ENCODE measurements around the gene PCARE. TPM values are rescaled to one million over a fixed set of nuclear protein-coding genes. Genes with fewer than 3 reads are reported as not detected.

PCARE gene
- polyA plus RNA-seq, 1 donor from 2014 or later: not detected

GRCh38 chr2:29056452-29056851, 17.9 kb downstream of the PCARE start:
- no peaks in the 10 kb centered on the region for H3K36me3 ChIP-seq (ENCODE audit: insufficient read depth, low read length)
- H3K9me3 ChIP-seq (ENCODE audit: low read length): no peaks in the 10 kb centered on the region
- H3K4me2 ChIP-seq (ENCODE audit: low read length): no peak overlapping the region
- no peaks in the 10 kb centered on the region for H3K9me2 ChIP-seq (ENCODE audit: insufficient read depth, low read length)
- no peak overlapping the region for H3K27ac ChIP-seq (ENCODE audit: low read length)
- TF ChIP-seq MXI1 (conservative IDR thresholded peaks at IDR 0.05; ENCODE audit: poor library complexity, severe bottlenecking) (no peak), EZH2 (IDR thresholded peaks at IDR 0.05; ENCODE audit: borderline replicate concordance, insufficient read depth, low read length, poor library complexity, severe bottlenecking) (no peak), POLR2AphosphoS5 (IDR thresholded peaks at IDR 0.05) (no peak), SMC3 (conservative IDR thresholded peaks at IDR 0.05; ENCODE audit: poor library complexity) (no peak), EP300 (conservative IDR thresholded peaks at IDR 0.05; ENCODE audit: poor library complexity, severe bottlenecking) (no peak), CTCF (IDR thresholded peaks at IDR 0.05; ENCODE audit: poor library complexity, severe bottlenecking) (no peak), REST (IDR thresholded peaks at IDR 0.05; ENCODE audit: borderline replicate concordance) (no peak), TAF1 (IDR thresholded peaks at IDR 0.05; ENCODE audit: low read depth) (no peak), RAD21 (conservative IDR thresholded peaks at IDR 0.05) (no peak)
- no peak overlapping the region for H3K9ac ChIP-seq (ENCODE audit: low read length)
- H4K20me1 ChIP-seq (ENCODE audit: insufficient read depth): no peaks in the 10 kb centered on the region
- no peaks in the 10 kb centered on the region for H3K27me3 ChIP-seq (ENCODE audit: insufficient read depth, low read depth, low read length)
- H3K79me2 ChIP-seq (replicated peaks; ENCODE audit: insufficient read depth, low read length): no peaks in the 10 kb centered on the region
- H2AFZ ChIP-seq (ENCODE audit: low read depth, low read length): no peak overlapping the region
- H3F3A ChIP-seq (ENCODE audit: insufficient read depth, low read length, poor library complexity, severe bottlenecking): no peaks in the 10 kb centered on the region
- no peak overlapping the region for H3K4me3 ChIP-seq (ENCODE audit: low read length)

GRCh38 chr2:29055601-29056000, 18.7 kb downstream of the PCARE start:
- no peaks in the 10 kb centered on the region for H3K9me3 ChIP-seq (ENCODE audit: low read length)
- no peaks in the 10 kb centered on the region for H3K79me2 ChIP-seq (replicated peaks; ENCODE audit: insufficient read depth, low read length)
- no peak overlapping the region for H3K4me2 ChIP-seq (ENCODE audit: low read length)
- H3F3A ChIP-seq (ENCODE audit: insufficient read depth, low read length, poor library complexity, severe bottlenecking): no peaks in the 10 kb centered on the region
- no peak for TF ChIP-seq CTCF (IDR thresholded peaks at IDR 0.05; ENCODE audit: poor library complexity, severe bottlenecking)
- no peak for TF ChIP-seq MXI1 (conservative IDR thresholded peaks at IDR 0.05; ENCODE audit: poor library complexity, severe bottlenecking)
- no peak for TF ChIP-seq POLR2AphosphoS5 (IDR thresholded peaks at IDR 0.05)
- TF ChIP-seq SMC3 (conservative IDR thresholded peaks at IDR 0.05; ENCODE audit: poor library complexity): no peak
- TF ChIP-seq EZH2 (IDR thresholded peaks at IDR 0.05; ENCODE audit: borderline replicate concordance, insufficient read depth, low read length, poor library complexity, severe bottlenecking): no peak
- no peak for TF ChIP-seq RAD21 (conservative IDR thresholded peaks at IDR 0.05)
- TF ChIP-seq REST (IDR thresholded peaks at IDR 0.05; ENCODE audit: borderline replicate concordance): no peak
- TF ChIP-seq TAF1 (IDR thresholded peaks at IDR 0.05; ENCODE audit: low read depth): no peak
- no peak for TF ChIP-seq EP300 (conservative IDR thresholded peaks at IDR 0.05; ENCODE audit: poor library complexity, severe bottlenecking)
- H4K20me1 ChIP-seq (ENCODE audit: insufficient read depth): no peaks in the 10 kb centered on the region
- no peak overlapping the region for H3K27ac ChIP-seq (ENCODE audit: low read length)
- no peak overlapping the region for H3K9ac ChIP-seq (ENCODE audit: low read length)
- H3K9me2 ChIP-seq (ENCODE audit: insufficient read depth, low read length): no peaks in the 10 kb centered on the region
- no peaks in the 10 kb centered on the region for H3K27me3 ChIP-seq (ENCODE audit: insufficient read depth, low read depth, low read length)
- no peak overlapping the region for H3K4me3 ChIP-seq (ENCODE audit: low read length)
- H2AFZ ChIP-seq (ENCODE audit: low read depth, low read length): no peak overlapping the region
- no peaks in the 10 kb centered on the region for H3K36me3 ChIP-seq (ENCODE audit: insufficient read depth, low read length)

All from neural cell (in vitro differentiated cells).